Kidney capillary endothelial cell (primary cell): ENCODE results near the gene ZNF438.

Experiments
- DNase-seq: peaks from one replicate; pipeline ENCODE4 v3.0.0-alpha.2; 2018; ENCODE audit warnings: low spot score

The ZNF438 gene

GRCh38 chr10:30883116-30883515 lies 148.5 kb downstream of the ZNF438 start:
- no peak for DNase-seq

GRCh38 chr10:30882281-30882680 lies 149.4 kb downstream of the ZNF438 start:
- no peak for DNase-seq

GRCh38 chr10:30878920-30879319 lies 152.7 kb downstream of the ZNF438 start:
- DNase-seq = no peak

- peak; percentile 46 for DNase-seq
Measured at GRCh38 chr10:30877111-30877510, 154.6 kb downstream of the ZNF438 start.

- DNase-seq = peak; percentile 42
Measured at GRCh38 chr10:30873411-30873810, 158.3 kb downstream of the ZNF438 start.

- no peak for DNase-seq
Measured at GRCh38 chr10:30870896-30871295, 160.8 kb downstream of the ZNF438 start.

GRCh38 chr10:30869566-30869965 lies 162.1 kb downstream of the ZNF438 start:
- DNase-seq = no peak

- no peak for DNase-seq
Measured at GRCh38 chr10:30868611-30869010, 163.1 kb downstream of the ZNF438 start.

- DNase-seq = no peak
Measured at GRCh38 chr10:30866896-30867295, 164.8 kb downstream of the ZNF438 start.

- DNase-seq = no peak
Measured at GRCh38 chr10:30865141-30865926, 166.3 kb downstream of the ZNF438 start.

- no peak for DNase-seq
Measured at GRCh38 chr10:30863516-30864210, 168.0 kb downstream of the ZNF438 start.

- no peak for DNase-seq
Measured at GRCh38 chr10:30862486-30862885, 169.2 kb downstream of the ZNF438 start.

GRCh38 chr10:30861976-30862375 lies 169.7 kb downstream of the ZNF438 start:
- no peak for DNase-seq

- DNase-seq = no peak
Measured at GRCh38 chr10:30861221-30861620, 170.4 kb downstream of the ZNF438 start.

GRCh38 chr10:30858499-30858898 lies 173.2 kb downstream of the ZNF438 start:
- peak; percentile 98 for DNase-seq

- DNase-seq = peak; percentile 24
Measured at GRCh38 chr10:30857803-30858202, 173.9 kb downstream of the ZNF438 start.

GRCh38 chr10:30855131-30855530 lies 176.5 kb downstream of the ZNF438 start:
- no peak for DNase-seq

GRCh38 chr10:30854656-30855055 lies 177.0 kb downstream of the ZNF438 start:
- no peak for DNase-seq

GRCh38 chr10:30853066-30853465 lies 178.6 kb downstream of the ZNF438 start:
- DNase-seq = no peak

- DNase-seq = no peak
Measured at GRCh38 chr10:30850776-30851175, 180.9 kb downstream of the ZNF438 start.

- DNase-seq = no peak
Measured at GRCh38 chr10:30849231-30850035, 182.2 kb downstream of the ZNF438 start.

GRCh38 chr10:30848396-30849032 lies 183.2 kb downstream of the ZNF438 start:
- no peak for DNase-seq
